HS-27A (cell line): Measurements from ENCODE around the gene SETBP1.

Source experiments
- DNase-seq: peaks from one replicate; pipeline ENCODE4 v3.0.0-alpha.2; 2012; ENCODE audit warnings: low read depth, missing footprints

The SETBP1 gene

DNA sequence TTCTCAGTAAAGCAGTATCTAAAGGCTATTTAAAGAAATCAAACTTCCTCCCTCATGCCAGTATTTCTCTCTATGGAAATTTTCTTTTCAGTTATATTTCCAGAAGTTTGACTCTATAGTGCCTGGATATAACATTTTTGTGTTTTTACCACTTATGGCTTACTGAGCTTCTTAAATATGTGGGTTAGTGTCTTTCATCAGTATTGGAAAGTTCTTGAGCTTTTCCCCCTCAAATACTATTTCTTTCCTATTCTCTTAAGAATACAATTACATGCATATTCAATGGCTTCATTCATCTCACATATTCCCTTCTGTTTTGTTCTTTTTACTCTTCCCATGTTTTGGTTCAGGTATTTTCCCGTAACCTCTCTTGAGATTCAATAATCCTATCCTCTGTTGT, 432.0 kb downstream of the SETBP1 start:
- DNase-seq = no peak

DNA sequence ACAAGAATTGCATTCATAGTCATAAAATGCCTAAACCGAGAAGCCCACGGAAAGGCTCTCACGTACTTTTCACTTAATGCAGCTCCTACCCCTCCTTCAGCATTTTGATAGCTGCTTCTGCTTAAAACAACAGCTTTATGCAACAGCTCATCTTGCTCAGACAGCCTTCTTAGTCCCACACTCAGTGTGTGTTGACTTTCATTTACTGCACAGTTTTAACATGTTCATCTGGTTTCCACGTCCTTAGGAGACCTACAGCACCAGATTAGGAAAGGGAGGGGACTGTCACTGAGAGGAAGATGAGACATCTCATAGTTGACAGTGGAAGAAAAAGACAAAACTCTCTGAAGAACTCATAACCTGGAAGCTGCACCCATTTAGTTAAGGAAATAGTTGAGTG, 435.4 kb downstream of the SETBP1 start:
- DNase-seq = no peak
